ENCODE measurements around the gene C2CD4D. TPM values are rescaled to one million over a fixed set of nuclear protein-coding genes. Genes with fewer than 3 reads are reported as not detected.

The C2CD4D gene
- polyA plus RNA-seq, 1 donor from 2014 or later = not detected

GRCh38 chr1:151822404-151822803, 17.2 kb downstream of the C2CD4D start:
- H3K9ac ChIP-seq (ENCODE audit: low read length) = no peak overlapping the region
- H3K79me2 ChIP-seq (replicated peaks; ENCODE audit: insufficient read depth, low read length) = no peaks in the 10 kb centered on the region
- no peaks in the 10 kb centered on the region for H3K27me3 ChIP-seq (ENCODE audit: insufficient read depth, low read depth, low read length)
- H3K9me2 ChIP-seq (ENCODE audit: insufficient read depth, low read length) = no peaks in the 10 kb centered on the region
- H3K4me2 ChIP-seq (ENCODE audit: low read length) = no peak overlapping the region
- no peak overlapping the region for H2AFZ ChIP-seq (ENCODE audit: low read depth, low read length)
- no peaks in the 10 kb centered on the region for H3K36me3 ChIP-seq (ENCODE audit: insufficient read depth, low read length)
- TF ChIP-seq TAF1 (IDR thresholded peaks at IDR 0.05; ENCODE audit: low read depth) (no peak), EZH2 (IDR thresholded peaks at IDR 0.05; ENCODE audit: borderline replicate concordance, insufficient read depth, low read length, poor library complexity, severe bottlenecking) (no peak), POLR2AphosphoS5 (IDR thresholded peaks at IDR 0.05) (no peak), REST (IDR thresholded peaks at IDR 0.05; ENCODE audit: borderline replicate concordance) (no peak), RAD21 (conservative IDR thresholded peaks at IDR 0.05) (no peak), EP300 (conservative IDR thresholded peaks at IDR 0.05; ENCODE audit: poor library complexity, severe bottlenecking) (no peak), MXI1 (conservative IDR thresholded peaks at IDR 0.05; ENCODE audit: poor library complexity, severe bottlenecking) (no peak), SMC3 (conservative IDR thresholded peaks at IDR 0.05; ENCODE audit: poor library complexity) (no peak)
- TF ChIP-seq, protein P1, sequence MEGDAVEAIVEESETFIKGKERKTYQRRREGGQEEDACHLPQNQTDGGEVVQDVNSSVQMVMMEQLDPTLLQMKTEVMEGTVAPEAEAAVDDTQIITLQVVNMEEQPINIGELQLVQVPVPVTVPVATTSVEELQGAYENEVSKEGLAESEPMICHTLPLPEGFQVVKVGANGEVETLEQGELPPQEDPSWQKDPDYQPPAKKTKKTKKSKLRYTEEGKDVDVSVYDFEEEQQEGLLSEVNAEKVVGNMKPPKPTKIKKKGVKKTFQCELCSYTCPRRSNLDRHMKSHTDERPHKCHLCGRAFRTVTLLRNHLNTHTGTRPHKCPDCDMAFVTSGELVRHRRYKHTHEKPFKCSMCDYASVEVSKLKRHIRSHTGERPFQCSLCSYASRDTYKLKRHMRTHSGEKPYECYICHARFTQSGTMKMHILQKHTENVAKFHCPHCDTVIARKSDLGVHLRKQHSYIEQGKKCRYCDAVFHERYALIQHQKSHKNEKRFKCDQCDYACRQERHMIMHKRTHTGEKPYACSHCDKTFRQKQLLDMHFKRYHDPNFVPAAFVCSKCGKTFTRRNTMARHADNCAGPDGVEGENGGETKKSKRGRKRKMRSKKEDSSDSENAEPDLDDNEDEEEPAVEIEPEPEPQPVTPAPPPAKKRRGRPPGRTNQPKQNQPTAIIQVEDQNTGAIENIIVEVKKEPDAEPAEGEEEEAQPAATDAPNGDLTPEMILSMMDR (IDR thresholded peaks at IDR 0.05; ENCODE audit: poor library complexity, severe bottlenecking) = no peak
- no peaks in the 10 kb centered on the region for H3K9me3 ChIP-seq (ENCODE audit: low read length)
- H3K4me3 ChIP-seq (ENCODE audit: low read length) = no peak overlapping the region
- no peaks in the 10 kb centered on the region for H3F3A ChIP-seq (ENCODE audit: insufficient read depth, low read length, poor library complexity, severe bottlenecking)
- H3K27ac ChIP-seq (ENCODE audit: low read length) = no peak overlapping the region
- no peaks in the 10 kb centered on the region for H4K20me1 ChIP-seq (ENCODE audit: insufficient read depth)

- no peaks in the 10 kb centered on the region for H4K20me1 ChIP-seq (ENCODE audit: insufficient read depth)
Observed at GRCh38 chr1:151820940-151821339, 18.7 kb downstream of the C2CD4D start.

More at GRCh38 chr1:151820940-151821339, 18.7 kb downstream of the C2CD4D start:
- no peaks in the 10 kb centered on the region for H3K9me2 ChIP-seq (ENCODE audit: insufficient read depth, low read length)
- no peak overlapping the region for H2AFZ ChIP-seq (ENCODE audit: low read depth, low read length)
- no peak overlapping the region for H3K27ac ChIP-seq (ENCODE audit: low read length)
- no peak overlapping the region for H3K4me2 ChIP-seq (ENCODE audit: low read length)
- TF ChIP-seq EZH2 (IDR thresholded peaks at IDR 0.05; ENCODE audit: borderline replicate concordance, insufficient read depth, low read length, poor library complexity, severe bottlenecking) (no peak), RAD21 (conservative IDR thresholded peaks at IDR 0.05) (no peak), SMC3 (conservative IDR thresholded peaks at IDR 0.05; ENCODE audit: poor library complexity) (no peak), POLR2AphosphoS5 (IDR thresholded peaks at IDR 0.05) (no peak), REST (IDR thresholded peaks at IDR 0.05; ENCODE audit: borderline replicate concordance) (no peak), EP300 (conservative IDR thresholded peaks at IDR 0.05; ENCODE audit: poor library complexity, severe bottlenecking) (no peak), TAF1 (IDR thresholded peaks at IDR 0.05; ENCODE audit: low read depth) (no peak)
- TF ChIP-seq, protein P1 (IDR thresholded peaks at IDR 0.05; ENCODE audit: poor library complexity, severe bottlenecking) = no peak
- no peaks in the 10 kb centered on the region for H3K27me3 ChIP-seq (ENCODE audit: insufficient read depth, low read depth, low read length)
- H3K9me3 ChIP-seq (ENCODE audit: low read length) = no peaks in the 10 kb centered on the region
- no peak overlapping the region for H3K4me3 ChIP-seq (ENCODE audit: low read length)
- no peak overlapping the region for H3K9ac ChIP-seq (ENCODE audit: low read length)
- H3K36me3 ChIP-seq (ENCODE audit: insufficient read depth, low read length) = no peaks in the 10 kb centered on the region
- no peaks in the 10 kb centered on the region for H3F3A ChIP-seq (ENCODE audit: insufficient read depth, low read length, poor library complexity, severe bottlenecking)
- no peaks in the 10 kb centered on the region for H3K79me2 ChIP-seq (replicated peaks; ENCODE audit: insufficient read depth, low read length)
